PC-3 (cell line): ENCODE data around the gene TMEM179B. TPM values are rescaled to one million over a fixed set of nuclear protein-coding genes. Genes with fewer than 3 reads are reported as not detected.

ENCODE experiments used
- ATAC-seq: fragments of 200-7000 bp; cut with Tn5 transposase; 2 replicates; pipeline ENCODE4 v1.9.1; 2020; ENCODE audit warnings: mild to moderate bottlenecking, moderate library complexity
- BruUV-seq: library from RNA; stranded (reverse); fragments of 400-500 nt; replicated peaks from 2 replicates; lab custom pipeline; 2021; lab: Mats Ljungman, UMichigan
- CTCF ChIA-PET: fragments of 300-600 bp; sonication (Branson Sonifier 250); formaldehyde crosslinking; loops from one replicate; lab custom pipeline; 2022; ENCODE audit warnings: antibody characterized with exemption; lab: Charles Lee
- POLR2A ChIA-PET: fragments of 300-600 bp; sonication (Branson Sonifier 250); formaldehyde crosslinking; loops from one replicate; lab custom pipeline; 2022; ENCODE audit warnings: antibody characterized with exemption; ENCODE audit not compliant: unreplicated experiment; lab: Charles Lee
- DNase-seq: peaks from one replicate; pipeline ENCODE4 v3.0.0-alpha.2; 2015
- H2AFZ ChIP-seq: fragments of 300-600 bp; sonication (generic); 2 replicates; pipeline ENCODE4 v1.6.0; 2016; ENCODE audit warnings: antibody characterized with exemption, low read length
- H3F3A ChIP-seq: fragments of 300-600 bp; sonication (generic); one replicate; pipeline ENCODE4 v1.6.0; 2017; ENCODE audit warnings: antibody characterized with exemption, low read length, control low read depth, mild to moderate bottlenecking; ENCODE audit not compliant: unreplicated experiment
- H3K27ac ChIP-seq: fragments of 300-600 bp; sonication (generic); 2 replicates; pipeline ENCODE4 v1.5.1; 2016; ENCODE audit warnings: mild to moderate bottlenecking, low read length
- H3K27me3 ChIP-seq: fragments of 300-600 bp; sonication (generic); 2 replicates; pipeline ENCODE4 v1.6.1; 2016; ENCODE audit warnings: low read length, mixed read lengths
- H3K36me3 ChIP-seq: fragments of 300-600 bp; sonication (generic); 2 replicates; pipeline ENCODE4 v1.6.1; 2016; ENCODE audit warnings: low read depth, mixed run types, low read length, mixed read lengths
- H3K4me1 ChIP-seq: fragments of 300-600 bp; sonication (generic); 2 replicates; pipeline ENCODE4 v1.5.1; 2016; ENCODE audit warnings: low read length; ENCODE audit not compliant: insufficient read depth
- H3K4me2 ChIP-seq: fragments of 300-600 bp; sonication (generic); 2 replicates; pipeline ENCODE4 v1.6.0; 2016; ENCODE audit warnings: low read length
- H3K4me3 ChIP-seq: fragments of 300-600 bp; sonication (generic); 2 replicates; pipeline ENCODE4 v1.5.1; 2016; ENCODE audit warnings: mild to moderate bottlenecking, low read length, mixed read lengths
- H3K79me2 ChIP-seq: fragments of 300-600 bp; sonication (generic); 2 replicates; pipeline ENCODE4 v1.6.1; 2017; ENCODE audit warnings: low read length, mixed read lengths
- H3K9ac ChIP-seq: fragments of 300-600 bp; sonication (generic); 2 replicates; pipeline ENCODE4 v1.6.0; 2016; ENCODE audit warnings: mild to moderate bottlenecking, low read length
- H3K9me2 ChIP-seq: fragments of 300-600 bp; sonication (generic); replicated peaks from 2 replicates; pipeline ENCODE4 v1.6.1; 2016; ENCODE audit warnings: mixed run types, low read length, mixed read lengths
- H3K9me3 ChIP-seq: fragments of 300-600 bp; sonication (generic); 2 replicates; pipeline ENCODE4 v1.6.1; 2016; ENCODE audit warnings: low read length, mixed read lengths
- H4K20me1 ChIP-seq: fragments of 300-600 bp; sonication (generic); 2 replicates; pipeline ENCODE4 v1.6.1; 2016; ENCODE audit warnings: low read length, mixed read lengths
- EZH2 ChIP-seq: fragments of 300-600 bp; sonication (generic); IDR thresholded peaks from one replicate; pipeline ENCODE4 v1.6.1; 2017; ENCODE audit warnings: antibody characterized with exemption, mild to moderate bottlenecking, low read length; ENCODE audit not compliant: unreplicated experiment
- EZH2phosphoT487 ChIP-seq: fragments of 300-600 bp; sonication (generic); IDR thresholded peaks from 2 replicates; pipeline ENCODE4 v1.6.1; 2018; ENCODE audit warnings: mild to moderate bottlenecking, antibody characterized with exemption, low read length, borderline replicate concordance
- intact Hi-C: fragments of 100-400 bp; cut with micrococcal nuclease; formaldehyde crosslinking; loops from 2 replicates; pipeline ENCODE4 v1.9.0; 2023
- total RNA-seq: library from RNA; depleted of rRNA; stranded (reverse); fragments of >200 nt; gene quantifications from 2 replicates; pipeline ENCODE4 v1.2.3, GENCODE V29; 2014
- TF ChIP-seq, protein P1 (sequence below): fragments of 300-600 bp; sonication (generic); conservative IDR thresholded peaks from 2 replicates; pipeline ENCODE4 v1.5.1; 2017; ENCODE audit warnings: antibody characterized with exemption, low read depth, mild to moderate bottlenecking, low read length

Gene TMEM179B
- total RNA-seq, 1 experiment from 2014 or later, result 86.7 TPM

DNA sequence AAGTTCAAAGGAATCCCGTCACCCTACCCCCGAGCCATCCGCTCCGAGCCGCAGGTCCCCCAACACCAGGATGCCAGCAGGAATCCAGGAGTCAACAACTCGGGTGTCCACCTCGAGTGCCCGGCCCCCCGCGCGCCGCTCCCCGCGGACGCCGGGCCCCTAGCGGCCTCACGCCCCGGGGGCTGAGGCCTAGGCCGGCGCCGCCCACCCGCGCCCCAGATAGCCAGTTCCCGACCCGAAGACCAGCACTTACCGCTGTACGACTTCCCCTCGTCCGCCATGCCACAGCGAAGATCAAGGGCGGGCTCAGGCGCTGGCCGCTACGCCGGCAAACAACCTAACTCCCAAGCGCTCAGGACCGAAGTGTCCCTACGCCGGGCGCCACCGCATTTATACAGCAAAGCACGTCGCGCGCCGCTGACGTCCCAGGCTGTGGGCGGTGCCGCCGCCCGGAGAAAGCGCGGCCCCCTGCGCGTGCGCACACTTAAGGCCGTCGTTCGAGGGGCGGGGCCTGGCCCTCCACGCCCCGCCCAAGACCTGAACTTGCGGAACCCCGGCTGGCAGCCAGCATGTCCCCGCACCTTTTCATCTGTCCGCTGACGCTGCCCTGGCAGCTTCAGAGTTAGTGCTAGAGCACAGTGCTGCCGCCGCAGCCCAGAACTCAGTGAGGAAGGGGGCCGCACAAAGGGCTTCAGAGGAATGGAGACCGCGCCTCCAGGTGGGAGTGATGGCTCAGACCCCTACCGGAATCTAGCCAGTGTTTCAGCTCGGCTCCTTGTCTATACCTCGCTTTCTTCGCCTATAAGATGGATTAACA lies 18.1 kb downstream of the TMEM179B start, which contains the start of gene NXF1:
NXF1 (minus strand) TSS at position 365 of the 817 bp plus-strand sequence; CDS start at position 281, 84 bp downstream.
- Histone ChIP-seq H4K20me1 (peaks cover 17% of the 10 kb centered on the region), H3K4me3 (peak within 1 kb of the TSS; percentile 93), H3K4me2 (peak within 1 kb of the TSS; percentile 82), H3K9ac (peak within 1 kb of the TSS; percentile 81), H3K79me2 (peaks cover 29% of the 10 kb centered on the region), H3K27ac (no peak within 1 kb of the TSS), H3K36me3 (peaks cover 31% of the 10 kb centered on the region), H3K9me2 (no peaks in the 10 kb centered on the region), H3K4me1 (peaks cover 17% of the 10 kb centered on the region), H3K27me3 (no peaks in the 10 kb centered on the region), H3F3A (no peaks in the 10 kb centered on the region), H3K9me3 (no peaks in the 10 kb centered on the region), H2AFZ (peak within 1 kb of the TSS; percentile 75)
- peak; percentile 99 for DNase-seq
- intact Hi-C loops, result loop anchor here (1.0 kb wide), 1 partner anchor 57 kb away; no protein-coding TSS in a partner anchor
- peak; percentile 86 for ATAC-seq
- CTCF ChIA-PET, result interaction anchor here (1.3 kb wide), 1 partner anchor 18 kb away, joined by 4 read pairs; no protein-coding TSS in a partner anchor
- TF ChIP-seq EZH2phosphoT487 (no peak), EZH2 (no peak)
- TF ChIP-seq, protein P1, sequence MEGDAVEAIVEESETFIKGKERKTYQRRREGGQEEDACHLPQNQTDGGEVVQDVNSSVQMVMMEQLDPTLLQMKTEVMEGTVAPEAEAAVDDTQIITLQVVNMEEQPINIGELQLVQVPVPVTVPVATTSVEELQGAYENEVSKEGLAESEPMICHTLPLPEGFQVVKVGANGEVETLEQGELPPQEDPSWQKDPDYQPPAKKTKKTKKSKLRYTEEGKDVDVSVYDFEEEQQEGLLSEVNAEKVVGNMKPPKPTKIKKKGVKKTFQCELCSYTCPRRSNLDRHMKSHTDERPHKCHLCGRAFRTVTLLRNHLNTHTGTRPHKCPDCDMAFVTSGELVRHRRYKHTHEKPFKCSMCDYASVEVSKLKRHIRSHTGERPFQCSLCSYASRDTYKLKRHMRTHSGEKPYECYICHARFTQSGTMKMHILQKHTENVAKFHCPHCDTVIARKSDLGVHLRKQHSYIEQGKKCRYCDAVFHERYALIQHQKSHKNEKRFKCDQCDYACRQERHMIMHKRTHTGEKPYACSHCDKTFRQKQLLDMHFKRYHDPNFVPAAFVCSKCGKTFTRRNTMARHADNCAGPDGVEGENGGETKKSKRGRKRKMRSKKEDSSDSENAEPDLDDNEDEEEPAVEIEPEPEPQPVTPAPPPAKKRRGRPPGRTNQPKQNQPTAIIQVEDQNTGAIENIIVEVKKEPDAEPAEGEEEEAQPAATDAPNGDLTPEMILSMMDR, result 0 out of 2 replicates have a peak, but pooled peaks have one; percentile 16
- POLR2A ChIA-PET, result interaction anchor here (0.5 to 1.6 kb wide), 3 partner anchors 11 to 52 kb away, joined by 3 to 8 read pairs (median 5); no protein-coding TSS in a partner anchor
- no TSS peak for BruUV-seq

DNA sequence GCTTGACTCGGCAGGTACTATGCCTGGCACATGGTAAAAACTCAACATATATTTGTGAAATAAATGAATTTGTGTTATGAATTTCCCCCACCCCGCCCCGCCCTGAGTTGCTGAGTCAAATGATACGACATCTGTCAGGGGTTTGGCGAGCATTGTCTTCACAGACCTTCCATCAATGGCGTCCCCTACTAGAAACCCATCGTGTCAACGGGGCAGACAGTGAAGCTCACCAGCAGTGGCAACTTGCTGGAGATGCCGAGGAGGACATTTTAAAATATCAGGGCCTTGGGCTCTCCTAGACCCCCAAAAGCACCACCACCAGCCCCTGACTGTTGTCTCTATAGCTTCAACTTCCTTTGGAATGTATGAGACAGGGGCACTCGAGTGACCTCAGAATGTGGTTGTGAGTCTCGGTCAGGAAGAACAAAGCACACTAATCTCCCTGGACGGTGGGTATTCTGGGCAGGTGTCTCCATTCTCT lies 18.8 kb downstream of the TMEM179B start:
- intact Hi-C loops, result loop anchor here (1.0 kb wide), 1 partner anchor 56 kb away; no protein-coding TSS in a partner anchor

More for the DNA sequence above, 18.8 kb downstream of the TMEM179B start:
- H3K79me2 ChIP-seq, result peaks cover 29% of the 10 kb centered on the region
- H3K36me3 ChIP-seq, result peaks cover 27% of the 10 kb centered on the region
- ChIA-PET POLR2A (interaction anchor here (0.6 to 1.6 kb wide), 2 partner anchors 35 to 53 kb away, joined by 3 to 8 read pairs; no protein-coding TSS in a partner anchor), CTCF (interaction anchor here (1.3 kb wide), 1 partner anchor 18 kb away, joined by 4 read pairs; no protein-coding TSS in a partner anchor)
- H3K27ac ChIP-seq, result no peak overlapping the region
- peaks cover 17% of the 10 kb centered on the region for H4K20me1 ChIP-seq
- H3K9me2 ChIP-seq, result no peaks in the 10 kb centered on the region
- H3K9me3 ChIP-seq, result no peaks in the 10 kb centered on the region
- TF ChIP-seq, protein P1, result no peak
- no peak for TF ChIP-seq EZH2phosphoT487
- no peak for TF ChIP-seq EZH2
- DNase-seq, result no peak
- H3K4me2 ChIP-seq, result peak overlapping the region; percentile 82
- peak; percentile 7 for ATAC-seq
- peak overlapping the region; percentile 93 for H3K4me3 ChIP-seq
- peak overlapping the region; percentile 75 for H2AFZ ChIP-seq
- no peaks in the 10 kb centered on the region for H3K27me3 ChIP-seq
- no TSS peak for BruUV-seq
- H3F3A ChIP-seq, result no peaks in the 10 kb centered on the region
- peak overlapping the region; percentile 81 for H3K9ac ChIP-seq
- H3K4me1 ChIP-seq, result peaks cover 17% of the 10 kb centered on the region
